Naive thymus-derived CD4-positive, alpha-beta T cell (primary cell): ENCODE results near the gene C16orf46. TPM values are rescaled to one million over a fixed set of nuclear protein-coding genes. Genes with fewer than 3 reads are reported as not detected.

Experiments
- ATAC-seq: fragments of 150-1000 bp; cut with Tn5 transposase; 2 replicates; pipeline ENCODE4 v1.10.0; 2021; ENCODE audit warnings: mild to moderate bottlenecking, moderate library complexity
- CTCF ChIA-PET: fragments of 350-600 bp; sonication (Branson Sonifier 250); formaldehyde crosslinking; loops from one replicate; lab custom pipeline; 2021; ENCODE audit warnings: antibody characterized with exemption; lab: Charles Lee
- POLR2A ChIA-PET: fragments of 350-600 bp; sonication (Branson Sonifier 250); formaldehyde crosslinking; loops from one replicate; lab custom pipeline; 2021; ENCODE audit warnings: antibody characterized with exemption, inconsistent platforms; lab: Charles Lee
- DNase-seq, 9 donors: peaks; one replicate each; pipeline versions ENCODE4 v3.0.0 to v3.0.0-alpha.2; 2020 to 2022; ENCODE audit warnings: mixed read lengths in 1 of 9
- H3K27ac ChIP-seq: one replicate; pipeline ENCODE4 v1.7.0; 2013; ENCODE audit warnings: mild to moderate bottlenecking, low read depth, low read length, moderate library complexity
- H3K27me3 ChIP-seq, 2 donors: one replicate each; pipeline ENCODE4 v1.7.0; 2013; ENCODE audit warnings: low read length in 2 of 2, mild to moderate bottlenecking in 2 of 2, moderate library complexity in 2 of 2; ENCODE audit not compliant: control insufficient read depth in 2 of 2, insufficient read depth in 2 of 2
- H3K36me3 ChIP-seq, 3 experiments: 1 replicate in 2 of 3; 2 replicates in 1 of 3; pipeline ENCODE4 v1.7.0; 2013; ENCODE audit warnings: low read length in 3 of 3, mild to moderate bottlenecking in 3 of 3, moderate library complexity in 1 of 3; ENCODE audit not compliant: insufficient read depth in 3 of 3, control insufficient read depth in 2 of 3
- H3K4me1 ChIP-seq, 2 donors: one replicate each; pipeline ENCODE4 v1.7.0; 2013; ENCODE audit warnings: low read length in 2 of 2, mild to moderate bottlenecking in 2 of 2, moderate library complexity in 1 of 2; ENCODE audit not compliant: control insufficient read depth in 2 of 2, insufficient read depth in 2 of 2
- H3K4me3 ChIP-seq: 2 replicates; pipeline ENCODE4 v1.7.0; 2013; ENCODE audit warnings: mild to moderate bottlenecking, low read length
- H3K9me3 ChIP-seq, 3 experiments: 1 replicate in 2 of 3; 2 replicates in 1 of 3; pipeline ENCODE4 v1.7.0; 2013; ENCODE audit warnings: low read length in 3 of 3; ENCODE audit not compliant: control insufficient read depth in 2 of 3
- H3K27ac Mint-ChIP-seq, 9 donors: one replicate each; pipeline ENCODE4 v1.8.0; 2020 to 2022; ENCODE audit warnings: mixed read lengths in 9 of 9, mild to moderate bottlenecking in 8 of 9, moderate library complexity in 5 of 9, inconsistent platforms in 2 of 9
- H3K27me3 Mint-ChIP-seq, 5 donors: one replicate each; pipeline ENCODE4 v1.8.0; 2021 to 2022; ENCODE audit warnings: mixed read lengths in 5 of 5, mild to moderate bottlenecking in 1 of 5
- H3K36me3 Mint-ChIP-seq, 5 donors: one replicate each; pipeline ENCODE4 v1.8.0; 2020 to 2022; ENCODE audit warnings: mixed read lengths in 5 of 5, mild to moderate bottlenecking in 3 of 5, inconsistent platforms in 1 of 5
- H3K4me1 Mint-ChIP-seq, 7 donors: one replicate each; pipeline ENCODE4 v1.8.0; 2020 to 2022; ENCODE audit warnings: mixed read lengths in 7 of 7, mild to moderate bottlenecking in 3 of 7, inconsistent platforms in 1 of 7
- H3K4me3 Mint-ChIP-seq, 10 donors: one replicate each; pipeline ENCODE4 v1.8.0; 2020 to 2022; ENCODE audit warnings: mild to moderate bottlenecking in 10 of 10, mixed read lengths in 10 of 10, moderate library complexity in 6 of 10, inconsistent platforms in 2 of 10
- H3K9me3 Mint-ChIP-seq, 11 donors: one replicate each; pipeline ENCODE4 v1.8.0; 2020 to 2022; ENCODE audit warnings: mixed read lengths in 11 of 11, mild to moderate bottlenecking in 4 of 11, inconsistent platforms in 1 of 11, moderate library complexity in 1 of 11
- intact Hi-C, 2 donors: fragments of 100-400 bp; cut with micrococcal nuclease; formaldehyde crosslinking; loops; one replicate each; pipeline ENCODE4 v1.15.1; 2023
- polyA plus RNA-seq, 2 donors: library from polyadenylated mRNA; unstranded; fragments of 300-500 nt; fragmentation: Illumina TruSeq; gene quantifications; one replicate each; pipeline ENCODE4 v1.2.3, GENCODE V29; 2021
- total RNA-seq, 6 experiments: library from RNA in 5 of 6; stranded (reverse) in 5 of 6; gene quantifications; 1 replicate in 5 of 6; 2 replicates in 1 of 6; pipeline ENCODE4 v1.2.3 and lab custom pipeline; 2021 to 2026

The C16orf46 gene
- total RNA-seq (1 to 10 TPM in 1 of 5 experiments, under 1 TPM in 3, not detected in 1; 0.24 to 2.1 (median 0.70) TPM), polyA plus RNA-seq (under 1 TPM; 0.28 to 0.35 TPM), total RNA-seq (lab: John Stamatoyannopoulos, UW) (0.54 reads per million)

- no peaks in the 10 kb centered on the region for H3K36me3 Mint-ChIP-seq
- peak within 1 kb of the TSS in 2 of 10 donors; percentile 39 to 57 for H3K4me3 Mint-ChIP-seq
- Histone ChIP-seq H3K4me3 (peak within 1 kb of the TSS; percentile 96), H3K27ac (peak within 1 kb of the TSS; percentile 89), H3K9me3 (no peaks in the 10 kb centered on the region), H3K4me1 (peaks cover 10 to 11% of the 10 kb centered on the region in 2 donors), H3K27me3 (no peaks in the 10 kb centered on the region), H3K36me3 (peaks cover 0 to 7% (median 0%) of the 10 kb centered on the region in 3 experiments)
- ChIA-PET POLR2A (interaction anchor here (0.6 to 2.7 kb wide), 10 partner anchors 9 to 373 kb away, joined by 3 to 20 read pairs (median 4); partner anchors contain the start of genes ATMIN, CENPN, CMC2 and GAN), CTCF (interaction anchor here (1.0 to 2.1 kb wide), 3 partner anchors 22 to 43 kb away, joined by 3 to 14 read pairs (median 4); partner anchors contain the start of gene ATMIN)
- ATAC-seq (peak; percentile 85), DNase-seq (peak; percentile 93 to 99 (median 97))
- peak within 1 kb of the TSS in 2 of 9 donors; percentile 89 to 91 for H3K27ac Mint-ChIP-seq
- H3K4me1 Mint-ChIP-seq: peaks cover 0 to 4% (median 0%) of the 10 kb centered on the region in 7 donors
- H3K27me3 Mint-ChIP-seq: peaks cover 0 to 10% (median 0%) of the 10 kb centered on the region in 5 donors
- intact Hi-C loops: loop anchor here (1.0 to 10.0 kb wide), 13 partner anchors 19 to 1577 kb away; partner anchors contain the start of genes CDYL2 (in 2 of the 2), DYNLRB2 (in 2 of the 2), GCSH (in 2 of the 2) and CENPN (in 1 of the 2)
- no peaks in the 10 kb centered on the region for H3K9me3 Mint-ChIP-seq
Measured at GRCh38 chr16:81077076-81077940, at the start of gene C16orf46. TSS of gene C16orf46 (minus strand) at chr16:81077238. CDS start at chr16:81063955, 13,283 bp downstream.

GRCh38 chr16:81123092-81123852 is 46.2 kb upstream of the C16orf46 start:
- peaks cover 0 to 2% (median 0%) of the 10 kb centered on the region in 7 donors for H3K4me1 Mint-ChIP-seq
- Histone ChIP-seq H3K4me3 (no peak overlapping the region), H3K27me3 (no peaks in the 10 kb centered on the region), H3K4me1 (no peaks in the 10 kb centered on the region), H3K27ac (no peak overlapping the region), H3K9me3 (no peaks in the 10 kb centered on the region), H3K36me3 (no peaks in the 10 kb centered on the region)
- peaks cover 0 to 3% (median 0%) of the 10 kb centered on the region in 11 donors for H3K9me3 Mint-ChIP-seq
- intact Hi-C loops: no loop called here
- ATAC-seq: no peak
- no peak for DNase-seq
- POLR2A ChIA-PET: no interaction called here
- H3K27me3 Mint-ChIP-seq: peaks cover 0 to 14% (median 6%) of the 10 kb centered on the region in 5 donors
- H3K36me3 Mint-ChIP-seq: no peaks in the 10 kb centered on the region
- H3K27ac Mint-ChIP-seq: no peak overlapping the region
- CTCF ChIA-PET: no interaction called here
- no peak overlapping the region for H3K4me3 Mint-ChIP-seq

- Histone ChIP-seq H3K4me3 (no peak overlapping the region), H3K9me3 (no peaks in the 10 kb centered on the region), H3K36me3 (no peaks in the 10 kb centered on the region), H3K27ac (no peak overlapping the region), H3K27me3 (no peaks in the 10 kb centered on the region), H3K4me1 (no peaks in the 10 kb centered on the region)
- Mint-ChIP-seq H3K4me3 (no peak overlapping the region), H3K9me3 (peaks cover 0 to 2% (median 0%) of the 10 kb centered on the region in 11 donors), H3K36me3 (no peaks in the 10 kb centered on the region), H3K4me1 (peaks cover 0 to 2% (median 0%) of the 10 kb centered on the region in 7 donors), H3K27ac (no peak overlapping the region), H3K27me3 (peaks cover 0 to 14% (median 6%) of the 10 kb centered on the region in 5 donors)
- ChIA-PET POLR2A (no interaction called here), CTCF (no interaction called here)
- intact Hi-C loops: no loop called here
- DNase-seq (no peak), ATAC-seq (no peak)
Measured at GRCh38 chr16:81121474-81121990, 44.5 kb upstream of the C16orf46 start.

- Histone ChIP-seq H3K4me1 (no peaks in the 10 kb centered on the region), H3K4me3 (no peak overlapping the region), H3K9me3 (no peaks in the 10 kb centered on the region), H3K27me3 (no peaks in the 10 kb centered on the region), H3K27ac (no peak overlapping the region), H3K36me3 (no peaks in the 10 kb centered on the region)
- POLR2A ChIA-PET: no interaction called here
- Mint-ChIP-seq H3K9me3 (peaks cover 0 to 2% (median 0%) of the 10 kb centered on the region in 11 donors), H3K27me3 (peaks cover 0 to 17% (median 6%) of the 10 kb centered on the region in 5 donors), H3K4me3 (no peak overlapping the region), H3K27ac (no peak overlapping the region), H3K36me3 (no peaks in the 10 kb centered on the region), H3K4me1 (no peaks in the 10 kb centered on the region)
- ATAC-seq (no peak), DNase-seq (no peak)
- CTCF ChIA-PET: no interaction called here
- intact Hi-C loops: no loop called here
Measured at GRCh38 chr16:81117436-81117835, 40.4 kb upstream of the C16orf46 start.

- Mint-ChIP-seq H3K27ac (no peak overlapping the region), H3K36me3 (no peaks in the 10 kb centered on the region), H3K4me1 (no peaks in the 10 kb centered on the region), H3K4me3 (no peak overlapping the region), H3K27me3 (peaks cover 0 to 19% (median 6%) of the 10 kb centered on the region in 5 donors), H3K9me3 (peaks cover 0 to 2% (median 0%) of the 10 kb centered on the region in 11 donors)
- H3K4me1 ChIP-seq: no peaks in the 10 kb centered on the region
- ChIA-PET CTCF (interaction anchor here (1.1 kb wide), 1 partner anchor 82 kb away, joined by 3 read pairs; no protein-coding TSS in a partner anchor), POLR2A (no interaction called here)
- H3K9me3 ChIP-seq: no peaks in the 10 kb centered on the region
- H3K27me3 ChIP-seq: no peaks in the 10 kb centered on the region
- ATAC-seq (no peak), DNase-seq (no peak)
- no peak overlapping the region for H3K27ac ChIP-seq
- intact Hi-C loops: no loop called here
- H3K36me3 ChIP-seq: no peaks in the 10 kb centered on the region
- no peak overlapping the region for H3K4me3 ChIP-seq
Measured at GRCh38 chr16:81116285-81116684, 39.2 kb upstream of the C16orf46 start.

- POLR2A ChIA-PET: no interaction called here
- Mint-ChIP-seq H3K4me1 (no peaks in the 10 kb centered on the region), H3K27ac (no peak overlapping the region), H3K4me3 (no peak overlapping the region), H3K9me3 (peaks cover 0 to 2% (median 0%) of the 10 kb centered on the region in 11 donors), H3K27me3 (peaks cover 0 to 16% (median 0%) of the 10 kb centered on the region in 5 donors), H3K36me3 (no peaks in the 10 kb centered on the region)
- Histone ChIP-seq H3K4me1 (no peaks in the 10 kb centered on the region), H3K9me3 (no peaks in the 10 kb centered on the region), H3K36me3 (no peaks in the 10 kb centered on the region), H3K4me3 (no peak overlapping the region), H3K27ac (no peak overlapping the region), H3K27me3 (no peaks in the 10 kb centered on the region)
- intact Hi-C loops: no loop called here
- no peak for ATAC-seq
- CTCF ChIA-PET: no interaction called here
- DNase-seq: no peak
Measured at GRCh38 chr16:81112453-81112852, 35.4 kb upstream of the C16orf46 start.
